Chondrocyte (in vitro differentiated cells): ENCODE results near the gene HPN. TPM values are rescaled to one million over a fixed set of nuclear protein-coding genes. Genes with fewer than 3 reads are reported as not detected.

Source experiments
- DNase-seq: peaks from one replicate; pipeline ENCODE4 v3.0.0; 2021; ENCODE audit warnings: mixed read lengths, low spot score
- H3K27ac Mint-ChIP-seq: one replicate; pipeline ENCODE4 v1.8.0; 2021; ENCODE audit warnings: mild to moderate bottlenecking, moderate library complexity, mixed read lengths; ENCODE audit not compliant: unreplicated experiment
- H3K27me3 Mint-ChIP-seq: 2 replicates; pipeline ENCODE4 v1.8.0; 2021; ENCODE audit warnings: low read depth, mixed read lengths
- H3K36me3 Mint-ChIP-seq: 2 replicates; pipeline ENCODE4 v1.8.0; 2021; ENCODE audit warnings: low read depth, mixed read lengths
- H3K4me1 Mint-ChIP-seq: 2 replicates; pipeline ENCODE4 v1.8.0; 2021; ENCODE audit warnings: low read depth, mild to moderate bottlenecking, mixed read lengths
- H3K4me3 Mint-ChIP-seq: one replicate; pipeline ENCODE4 v1.8.0; 2021; ENCODE audit warnings: mild to moderate bottlenecking, moderate library complexity, mixed read lengths; ENCODE audit not compliant: unreplicated experiment
- H3K9me3 Mint-ChIP-seq: 2 replicates; pipeline ENCODE4 v1.8.0; 2021; ENCODE audit warnings: low read depth, mixed read lengths
- CTCF ChIP-seq: fragments of 200-600 bp; sonication (generic); IDR thresholded peaks from 2 replicates; pipeline ENCODE4 v1.5.0; 2021; ENCODE audit warnings: antibody characterized with exemption, mild to moderate bottlenecking, moderate library complexity
- total RNA-seq: library from RNA; stranded (reverse); gene quantifications from 3 replicates; pipeline ENCODE4 v1.2.1, GENCODE V29; 2021

Gene HPN
- total RNA-seq, 1 donor from 2014 or later: not detected

DNA sequence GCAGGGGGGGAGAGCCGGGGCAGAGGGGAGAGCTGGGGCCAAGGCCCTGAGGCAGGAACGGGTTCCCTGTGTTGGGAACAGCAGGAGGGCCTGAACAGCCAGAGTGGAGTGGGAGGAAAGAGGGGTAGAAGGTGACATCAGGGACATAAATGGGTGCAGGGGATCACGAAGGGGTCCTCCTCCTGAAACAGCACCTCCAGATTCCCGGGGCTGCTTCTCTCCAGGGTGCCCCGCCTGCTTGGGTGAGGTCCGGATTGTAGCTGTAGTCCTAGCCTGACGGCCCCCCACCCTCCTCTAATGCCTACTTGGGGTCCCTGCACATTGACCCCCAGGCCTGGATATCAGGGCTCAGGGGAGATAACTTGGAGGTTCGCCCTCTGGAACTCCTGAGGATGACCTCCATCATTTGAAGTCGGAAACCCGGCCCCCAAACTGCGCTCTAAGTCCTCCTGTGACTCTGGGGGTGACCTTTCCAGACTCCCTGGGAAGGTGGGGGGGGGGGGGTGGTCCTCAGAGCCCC, 11.7 kb upstream of the HPN start:
- Mint-ChIP-seq H3K9me3 (no peaks in the 10 kb centered on the region), H3K27me3 (no peaks in the 10 kb centered on the region), H3K4me1 (peaks cover 6% of the 10 kb centered on the region), H3K27ac (no peak overlapping the region), H3K36me3 (peaks cover 7% of the 10 kb centered on the region), H3K4me3 (peak overlapping the region; percentile 33)
- TF ChIP-seq CTCF: no peak
- DNase-seq: no peak

DNA sequence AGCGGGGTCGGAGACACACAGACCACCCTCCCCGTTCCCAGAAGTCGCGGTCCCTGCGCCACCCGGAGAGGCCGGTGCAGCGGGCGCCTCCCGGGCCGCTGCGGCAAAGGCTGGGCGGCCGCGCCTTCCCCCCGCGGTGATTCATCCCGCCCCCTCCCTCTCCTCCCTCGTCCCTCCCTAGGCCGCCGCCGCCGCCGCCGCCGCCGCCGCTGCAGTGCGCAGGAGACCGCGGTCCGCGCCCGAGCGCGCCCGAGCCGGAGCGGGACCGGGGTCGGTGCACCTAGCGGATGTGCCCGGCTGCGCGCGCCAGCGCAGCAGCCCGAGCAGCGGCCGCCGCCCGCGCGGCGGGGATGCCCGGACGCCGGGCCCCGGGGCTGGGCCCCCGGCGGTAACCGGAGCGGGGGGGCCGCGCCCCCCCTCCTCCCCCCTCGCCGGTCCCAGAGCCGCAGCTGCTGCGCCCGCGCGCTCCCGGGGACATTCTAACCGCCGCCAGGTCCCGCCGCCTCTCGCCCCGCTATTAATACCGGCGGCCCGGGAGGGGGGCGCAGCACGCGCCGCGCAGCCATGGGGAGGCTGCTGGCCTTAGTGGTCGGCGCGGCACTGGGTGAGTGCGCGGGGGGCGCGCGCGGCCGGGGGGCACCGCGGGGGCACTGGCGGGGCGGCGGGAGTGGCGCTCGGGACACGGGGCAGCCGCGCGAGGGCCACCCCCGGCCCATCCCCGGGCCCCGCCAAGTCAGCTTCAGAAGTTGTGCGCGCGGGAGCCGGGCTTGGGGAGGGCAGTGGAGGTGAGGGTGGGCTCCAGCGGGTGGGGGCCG, 11.1 kb upstream of the HPN start, which contains the start of gene SCN1B:
TSS of gene SCN1B (plus strand) at position 214 of the 815 bp plus-strand sequence. CDS start at position 565, 351 bp downstream.
- H3K36me3 Mint-ChIP-seq: peaks cover 7% of the 10 kb centered on the region
- DNase-seq: no peak
- H3K4me1 Mint-ChIP-seq: peaks cover 6% of the 10 kb centered on the region
- peak within 1 kb of the TSS; percentile 86 for H3K4me3 Mint-ChIP-seq
- TF ChIP-seq CTCF: no peak
- H3K27me3 Mint-ChIP-seq: no peaks in the 10 kb centered on the region
- peak within 1 kb of the TSS; percentile 73 for H3K27ac Mint-ChIP-seq
- H3K9me3 Mint-ChIP-seq: no peaks in the 10 kb centered on the region

DNA sequence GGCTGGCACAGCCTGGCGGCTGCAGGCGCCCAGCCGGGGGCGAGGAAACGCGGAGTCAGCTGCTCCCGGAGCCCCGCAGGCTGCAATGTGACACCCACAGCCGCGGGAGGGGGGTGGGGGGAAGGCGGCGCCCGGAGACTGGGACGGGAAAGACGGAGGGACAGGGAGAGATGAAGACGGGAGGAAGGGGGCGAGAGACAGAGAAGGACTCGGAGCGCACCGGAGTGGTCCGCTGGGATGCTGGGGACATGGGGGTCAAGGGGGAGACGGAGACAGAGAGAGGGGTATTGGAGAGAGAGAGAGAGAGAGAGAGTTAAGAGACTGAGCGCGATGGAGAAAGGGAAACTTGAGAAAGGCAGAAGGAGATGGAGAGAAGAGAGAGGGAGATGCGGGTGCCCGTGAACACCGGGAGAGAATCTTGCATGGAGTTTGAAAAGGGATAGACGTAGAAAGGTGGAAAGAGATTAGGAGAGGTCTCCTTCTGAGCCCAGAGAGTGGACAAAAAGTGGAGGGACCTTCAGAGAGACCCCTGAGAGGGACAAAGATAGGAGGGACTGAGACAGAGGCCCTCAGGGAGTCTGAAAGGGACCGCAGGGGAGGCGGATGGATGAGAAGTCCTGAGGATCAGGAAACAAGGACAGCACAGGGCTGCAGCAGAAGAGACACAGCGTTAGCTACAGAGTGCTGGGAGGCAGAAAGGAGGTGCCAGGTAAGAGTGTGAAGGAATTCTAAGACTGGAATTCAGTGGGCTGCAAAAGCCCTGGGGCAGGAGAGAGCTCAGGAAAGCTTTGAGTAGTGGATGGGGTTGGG, 10.2 kb upstream of the HPN start:
- no peaks in the 10 kb centered on the region for H3K27me3 Mint-ChIP-seq
- peaks cover 6% of the 10 kb centered on the region for H3K4me1 Mint-ChIP-seq
- no peaks in the 10 kb centered on the region for H3K9me3 Mint-ChIP-seq
- TF ChIP-seq CTCF: no peak
- H3K27ac Mint-ChIP-seq: peak overlapping the region; percentile 73
- peak overlapping the region; percentile 86 for H3K4me3 Mint-ChIP-seq
- DNase-seq: no peak
- peaks cover 6% of the 10 kb centered on the region for H3K36me3 Mint-ChIP-seq

DNA sequence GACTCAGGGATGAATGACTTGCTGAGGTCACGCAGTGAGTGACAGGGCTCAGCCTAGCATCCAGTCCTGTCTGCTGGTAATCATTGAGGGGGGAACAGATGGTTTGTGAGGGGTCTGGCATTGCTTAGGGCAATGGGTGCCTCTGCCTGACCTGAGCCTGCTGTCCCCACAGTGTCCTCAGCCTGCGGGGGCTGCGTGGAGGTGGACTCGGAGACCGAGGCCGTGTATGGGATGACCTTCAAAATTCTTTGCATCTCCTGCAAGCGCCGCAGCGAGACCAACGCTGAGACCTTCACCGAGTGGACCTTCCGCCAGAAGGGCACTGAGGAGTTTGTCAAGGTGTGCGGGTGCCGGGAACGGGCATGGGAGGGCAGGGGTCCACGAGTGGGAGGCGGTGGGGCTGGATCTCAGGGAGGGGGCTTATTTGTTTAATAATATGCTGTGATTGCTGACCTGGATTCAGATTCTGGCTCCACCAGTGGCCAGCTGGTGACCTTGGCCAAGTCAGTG, 9.1 kb upstream of the HPN start:
- H3K27me3 Mint-ChIP-seq: no peaks in the 10 kb centered on the region
- no peaks in the 10 kb centered on the region for H3K9me3 Mint-ChIP-seq
- peaks cover 1% of the 10 kb centered on the region for H3K36me3 Mint-ChIP-seq
- no peak overlapping the region for H3K4me3 Mint-ChIP-seq
- no peak overlapping the region for H3K27ac Mint-ChIP-seq
- DNase-seq: no peak
- H3K4me1 Mint-ChIP-seq: peaks cover 6% of the 10 kb centered on the region
- no peak for TF ChIP-seq CTCF
